ENCODE measurements around the gene MEGF11. TPM values are rescaled to one million over a fixed set of nuclear protein-coding genes. Genes with fewer than 3 reads are reported as not detected.

The MEGF11 gene
- polyA plus RNA-seq, 1 of the 3 experiments (the other 2 are of a cell fraction): not detected

DNA sequence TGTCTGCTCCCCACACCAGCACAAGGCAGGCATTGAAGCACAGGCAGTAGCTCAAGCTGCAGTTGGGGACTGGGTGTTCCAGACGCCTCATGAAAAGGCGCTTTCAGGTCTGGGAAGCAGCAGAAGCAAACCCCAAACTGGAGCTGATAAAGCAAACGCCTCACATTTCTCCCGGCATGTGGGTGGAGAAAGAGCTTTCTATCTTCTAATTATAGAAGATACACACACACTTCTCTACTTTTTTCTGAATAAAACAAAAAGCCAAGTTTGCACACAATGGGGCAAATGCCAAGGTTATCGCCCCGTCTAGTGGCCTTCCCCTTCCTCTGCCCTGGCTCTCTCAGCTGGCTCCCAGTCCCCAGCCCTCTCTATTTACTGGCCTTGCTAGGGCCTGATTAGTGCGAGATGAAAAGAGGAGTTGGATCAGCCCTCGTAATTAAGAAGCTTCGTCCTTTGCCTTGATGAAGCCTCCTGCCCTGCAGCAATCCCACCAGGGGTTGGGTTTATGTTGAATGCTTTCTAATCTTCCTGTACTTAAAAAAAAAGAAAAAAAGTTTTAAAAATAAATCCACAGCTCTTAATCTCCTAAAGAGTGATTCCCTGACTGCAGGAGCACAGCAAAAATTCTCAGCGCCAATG is 120.2 kb downstream of the MEGF11 start:
- H3K27me3 ChIP-seq (ENCODE audit: insufficient read depth): peaks cover 24% of the 10 kb centered on the region; the same call in 1 of the 2 replicates
- H3K79me2 ChIP-seq (ENCODE audit: insufficient read depth): no peaks in the 10 kb centered on the region
- POLR2A ChIA-PET: no interaction called here
- no peaks in the 10 kb centered on the region for H3K9me3 ChIP-seq
- H2AFZ ChIP-seq (ENCODE audit: low read depth): no peak overlapping the region
- CTCF ChIA-PET: interaction anchor here (0.8 kb wide), 1 partner anchor 13 kb away, joined by 3 read pairs; no protein-coding TSS in a partner anchor
- no peaks in the 10 kb centered on the region for H3K9me2 ChIP-seq
- TF ChIP-seq GATA2 (CRISPR knock-in tag; IDR thresholded peaks at IDR 0.05): no peak
- no peak for TF ChIP-seq POLR2AphosphoS5 (IDR thresholded peaks at IDR 0.05; ENCODE audit: low read depth, low read length)
- no peak for TF ChIP-seq FOXM1 (IDR thresholded peaks at IDR 0.05; ENCODE audit: low read depth)
- TF ChIP-seq SMC3 (IDR thresholded peaks at IDR 0.05; ENCODE audit: low read depth, low read length): no peak
- no peak for TF ChIP-seq YY1 (IDR thresholded peaks at IDR 0.05; ENCODE audit: low read depth)
- TF ChIP-seq FOXJ3 (CRISPR knock-in tag; IDR thresholded peaks at IDR 0.05): no peak
- no peak for TF ChIP-seq RXRA (IDR thresholded peaks at IDR 0.05; ENCODE audit: borderline replicate concordance, low read depth)
- TF ChIP-seq TCF12 (IDR thresholded peaks at IDR 0.05): no peak
- TF ChIP-seq, protein P1, sequence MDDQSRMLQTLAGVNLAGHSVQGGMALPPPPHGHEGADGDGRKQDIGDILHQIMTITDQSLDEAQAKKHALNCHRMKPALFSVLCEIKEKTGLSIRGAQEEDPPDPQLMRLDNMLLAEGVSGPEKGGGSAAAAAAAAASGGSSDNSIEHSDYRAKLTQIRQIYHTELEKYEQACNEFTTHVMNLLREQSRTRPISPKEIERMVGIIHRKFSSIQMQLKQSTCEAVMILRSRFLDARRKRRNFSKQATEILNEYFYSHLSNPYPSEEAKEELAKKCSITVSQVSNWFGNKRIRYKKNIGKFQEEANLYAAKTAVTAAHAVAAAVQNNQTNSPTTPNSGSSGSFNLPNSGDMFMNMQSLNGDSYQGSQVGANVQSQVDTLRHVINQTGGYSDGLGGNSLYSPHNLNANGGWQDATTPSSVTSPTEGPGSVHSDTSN (IDR thresholded peaks at IDR 0.05): no peak
- TF ChIP-seq, protein P2, sequence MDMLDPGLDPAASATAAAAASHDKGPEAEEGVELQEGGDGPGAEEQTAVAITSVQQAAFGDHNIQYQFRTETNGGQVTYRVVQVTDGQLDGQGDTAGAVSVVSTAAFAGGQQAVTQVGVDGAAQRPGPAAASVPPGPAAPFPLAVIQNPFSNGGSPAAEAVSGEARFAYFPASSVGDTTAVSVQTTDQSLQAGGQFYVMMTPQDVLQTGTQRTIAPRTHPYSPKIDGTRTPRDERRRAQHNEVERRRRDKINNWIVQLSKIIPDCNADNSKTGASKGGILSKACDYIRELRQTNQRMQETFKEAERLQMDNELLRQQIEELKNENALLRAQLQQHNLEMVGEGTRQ (IDR thresholded peaks at IDR 0.05; ENCODE audit: borderline replicate concordance, low read depth, low read length): no peak
- no peak for TF ChIP-seq JUND (IDR thresholded peaks at IDR 0.05)
- TF ChIP-seq FOSL2 (IDR thresholded peaks at IDR 0.05; ENCODE audit: borderline replicate concordance, low read depth): no peak
- no peak for TF ChIP-seq RFX5 (IDR thresholded peaks at IDR 0.05; ENCODE audit: low read length)
- no peak for TF ChIP-seq SIN3A (IDR thresholded peaks at IDR 0.05; ENCODE audit: borderline replicate concordance, low read depth, low read length)
- TF ChIP-seq EZH2phosphoT487 (IDR thresholded peaks at IDR 0.05; ENCODE audit: borderline replicate concordance, low read depth): no peak
- no peak overlapping the region for H3K27ac ChIP-seq (ENCODE audit: low read depth in 2 of 2, low read length in 1 of 2)
- H3K9ac ChIP-seq: no peak overlapping the region
- H4K20me1 ChIP-seq (ENCODE audit: insufficient read depth): no peaks in the 10 kb centered on the region
- H3F3A ChIP-seq (replicated peaks; ENCODE audit: insufficient read depth): no peaks in the 10 kb centered on the region
- peaks cover 0 to 35% of the 10 kb centered on the region in 2 experiments; a peak in 1 of 4 replicates for H3K4me1 ChIP-seq (ENCODE audit: control insufficient read depth in 1 of 2, insufficient read depth in 2 of 2, low read depth in 1 of 2, low read length in 1 of 2)
- H3K4me3 ChIP-seq (ENCODE audit: low read depth in 2 of 2, low read length in 1 of 2): no peak overlapping the region
- 57% methylated on average over 10 of the region's 10 CpGs for WGBS (ENCODE audit: low lambda C conversion rate)
- no peak overlapping the region for H3K4me2 ChIP-seq
- H3K36me3 ChIP-seq (replicated peaks in 1 of 2; ENCODE audit: control insufficient read depth in 1 of 2, insufficient read depth in 2 of 2, low read length in 1 of 2): no peaks in the 10 kb centered on the region
- no peak for DNase-seq

- H3K4me2 ChIP-seq: no peak overlapping the region
- no peaks in the 10 kb centered on the region for H3K9me2 ChIP-seq
- TF ChIP-seq RAD21 (IDR thresholded peaks at IDR 0.05; ENCODE audit: low read length): no peak
- TF ChIP-seq RXRA (IDR thresholded peaks at IDR 0.05; ENCODE audit: borderline replicate concordance, low read depth): no peak
- TF ChIP-seq FOXJ3 (CRISPR knock-in tag; IDR thresholded peaks at IDR 0.05): no peak
- TF ChIP-seq, protein P3, sequence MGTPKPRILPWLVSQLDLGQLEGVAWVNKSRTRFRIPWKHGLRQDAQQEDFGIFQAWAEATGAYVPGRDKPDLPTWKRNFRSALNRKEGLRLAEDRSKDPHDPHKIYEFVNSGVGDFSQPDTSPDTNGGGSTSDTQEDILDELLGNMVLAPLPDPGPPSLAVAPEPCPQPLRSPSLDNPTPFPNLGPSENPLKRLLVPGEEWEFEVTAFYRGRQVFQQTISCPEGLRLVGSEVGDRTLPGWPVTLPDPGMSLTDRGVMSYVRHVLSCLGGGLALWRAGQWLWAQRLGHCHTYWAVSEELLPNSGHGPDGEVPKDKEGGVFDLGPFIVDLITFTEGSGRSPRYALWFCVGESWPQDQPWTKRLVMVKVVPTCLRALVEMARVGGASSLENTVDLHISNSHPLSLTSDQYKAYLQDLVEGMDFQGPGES (IDR thresholded peaks at IDR 0.05; ENCODE audit: low read depth, low read length): no peak
- TF ChIP-seq SIN3A (IDR thresholded peaks at IDR 0.05; ENCODE audit: borderline replicate concordance, low read depth, low read length): no peak
- TF ChIP-seq GABPA (IDR thresholded peaks at IDR 0.05; ENCODE audit: low read depth): no peak
- H3K36me3 ChIP-seq (replicated peaks in 1 of 2; ENCODE audit: control insufficient read depth in 1 of 2, insufficient read depth in 2 of 2, low read length in 1 of 2): no peaks in the 10 kb centered on the region
- no peaks in the 10 kb centered on the region for H3K9me3 ChIP-seq
- no peaks in the 10 kb centered on the region for H3F3A ChIP-seq (replicated peaks; ENCODE audit: insufficient read depth)
- H3K27me3 ChIP-seq (ENCODE audit: insufficient read depth): peaks cover 27% of the 10 kb centered on the region; the same call in 1 of the 2 replicates
- no peak overlapping the region for H3K27ac ChIP-seq (ENCODE audit: low read depth in 2 of 2, low read length in 1 of 2)
- 39% methylated on average over 5 of the region's 5 CpGs for WGBS (ENCODE audit: low lambda C conversion rate)
- H3K4me1 ChIP-seq (ENCODE audit: control insufficient read depth in 1 of 2, insufficient read depth in 2 of 2, low read depth in 1 of 2, low read length in 1 of 2): peaks cover 0 to 34% of the 10 kb centered on the region in 2 experiments; a peak in 1 of 4 replicates
- ChIA-PET CTCF (interaction anchor here (1.0 to 1.3 kb wide), 3 partner anchors 8 to 18 kb away, joined by 3 to 4 read pairs (median 3); no protein-coding TSS in a partner anchor), POLR2A (no interaction called here)
- H4K20me1 ChIP-seq (ENCODE audit: insufficient read depth): no peaks in the 10 kb centered on the region
- H2AFZ ChIP-seq (ENCODE audit: low read depth): no peak overlapping the region
- no peak for DNase-seq
- H3K9ac ChIP-seq: no peak overlapping the region
- H3K4me3 ChIP-seq (ENCODE audit: low read depth in 2 of 2, low read length in 1 of 2): no peak overlapping the region
- no peaks in the 10 kb centered on the region for H3K79me2 ChIP-seq (ENCODE audit: insufficient read depth)
These were observed 121.2 kb downstream of the MEGF11 start for GRCh38 chr15:66132251-66132816.
